DMS153 treated with DMSO at 0.1 percent for 48 hours (cell line): ENCODE data around the gene C1QL4.
"Not testable (repeated sequence)": the region's sequence is repeated elsewhere in the genome, so short reads cannot be mapped to it uniquely, and the experiment has no call there.

Source experiments
- DNase-seq: peaks from one replicate; lab custom pipeline; 2025; ENCODE audit not compliant: unreplicated experiment; lab: John Stamatoyannopoulos, UW

Gene C1QL4

GRCh38 chr12:49334681-49335080 lies 2.3 kb downstream of the C1QL4 start:
- DNase-seq = no peak

- no peak for DNase-seq
Measured at GRCh38 chr12:49334226-49334625, 2.8 kb downstream of the C1QL4 start.

GRCh38 chr12:49333778-49334177 lies 3.2 kb downstream of the C1QL4 start:
- not testable (repeated sequence) for DNase-seq

GRCh38 chr12:49332891-49333371 lies 4.1 kb downstream of the C1QL4 start:
- DNase-seq = no peak

GRCh38 chr12:49332441-49332861 lies 4.5 kb downstream of the C1QL4 start:
- DNase-seq = no peak

- peak; percentile 38 for DNase-seq
Measured at GRCh38 chr12:49331380-49332222, 5.4 kb downstream of the C1QL4 start.

- no peak for DNase-seq
Measured at GRCh38 chr12:49330631-49331379, 6.2 kb downstream of the C1QL4 start.

GRCh38 chr12:49330032-49330619 lies 6.9 kb downstream of the C1QL4 start:
- DNase-seq = no peak

GRCh38 chr12:49328816-49329215 lies 8.2 kb downstream of the C1QL4 start:
- no peak for DNase-seq

GRCh38 chr12:49327887-49328286 lies 9.1 kb downstream of the C1QL4 start:
- no peak for DNase-seq

- no peak for DNase-seq
Measured at GRCh38 chr12:49327368-49327767, 9.6 kb downstream of the C1QL4 start.

- no peak for DNase-seq
Measured at GRCh38 chr12:49325606-49326005, 11.4 kb downstream of the C1QL4 start.

GRCh38 chr12:49323524-49324097 lies 13.4 kb downstream of the C1QL4 start:
- DNase-seq = no peak

- peak; percentile 98 for DNase-seq
Measured at GRCh38 chr12:49322708-49323523, 14.1 kb downstream of the C1QL4 start, which contains the start of gene TROAP. Gene TROAP, plus strand, starts transcription at chr12:49323255. Its CDS starts 354 bp downstream, at chr12:49323609.

GRCh38 chr12:49322367-49322707 lies 14.7 kb downstream of the C1QL4 start:
- no peak for DNase-seq

- DNase-seq = not testable (repeated sequence)
Measured at GRCh38 chr12:49320411-49321103, 16.4 kb downstream of the C1QL4 start.

- DNase-seq = not testable (repeated sequence)
Measured at GRCh38 chr12:49317118-49317517, 19.9 kb downstream of the C1QL4 start.

- no peak for DNase-seq
Measured at GRCh38 chr12:49314811-49315210, 22.2 kb downstream of the C1QL4 start.

- not testable (repeated sequence) for DNase-seq
Measured at GRCh38 chr12:49310451-49311000, 26.5 kb downstream of the C1QL4 start.
